GM12878 (cell line): ENCODE measurements around the gene KLHL1. TPM values are rescaled to one million over a fixed set of nuclear protein-coding genes. Genes with fewer than 3 reads are reported as not detected.

Experiments
- ATAC-seq: fragments of 200-7000 bp; cut with Tn5 transposase; 3 replicates; pipeline ENCODE4 v1.9.1; 2020; ENCODE audit warnings: mild to moderate bottlenecking, moderate library complexity
- BruUV-seq: library from RNA; stranded (reverse); fragments of 400-500 nt; replicated peaks from 2 replicates; lab custom pipeline; 2021; lab: Mats Ljungman, UMichigan
- CTCF ChIA-PET: fragments of 300-600 bp; sonication (Branson Sonifier 250); formaldehyde crosslinking; extraction: SDS; loops from one replicate; lab custom pipeline; 2021; ENCODE audit warnings: inconsistent platforms; lab: Yijun Ruan, JAX
- POLR2A ChIA-PET: fragments of 350-600 bp; formaldehyde crosslinking; extraction: SDS; loops from one replicate; lab custom pipeline; 2021; ENCODE audit warnings: inconsistent platforms; lab: Charles Lee
- RAD21 ChIA-PET: fragments of 300-600 bp; sonication (Branson Sonifier 250); formaldehyde crosslinking; loops from one replicate; lab custom pipeline; 2023; ENCODE audit warnings: antibody characterized with exemption; ENCODE audit not compliant: unreplicated experiment; lab: Charles Lee
- SMC1A ChIA-PET: fragments of 300-600 bp; sonication (Branson Sonifier 250); formaldehyde crosslinking; loops from one replicate; lab custom pipeline; 2023; ENCODE audit not compliant: unreplicated experiment, uncharacterized antibody; lab: Charles Lee
- DNase-seq: peaks from one replicate; pipeline ENCODE4 v3.0.0-alpha.2; 2011; ENCODE audit warnings: low read depth, low spot score
- FAIRE-seq: peaks from 3 replicates; lab custom pipeline; 2011; peaks lifted over from hg19 to GRCh38; lab: Jason Lieb, UNC
- H2AFZ ChIP-seq: 2 replicates; pipeline ENCODE4 v1.6.0; 2011; ENCODE audit warnings: low read depth, low read length, control low read depth; ENCODE audit not compliant: control insufficient read depth
- H3K27ac ChIP-seq: 2 replicates; pipeline ENCODE4 v1.5.1; 2011; ENCODE audit warnings: control low read depth; ENCODE audit not compliant: control insufficient read depth, insufficient read depth
- H3K27me3 ChIP-seq, 2 experiments: replicated peaks in 1 of 2; 2 replicates each; pipeline versions ENCODE4 v1.6.0 to v1.6.1; 2011; ENCODE audit warnings: low read length in 1 of 2; ENCODE audit not compliant: control insufficient read depth in 2 of 2, insufficient read depth in 2 of 2
- H3K36me3 ChIP-seq, 2 experiments: 2 replicates each; pipeline ENCODE4 v1.5.1; 2011; ENCODE audit warnings: low read length in 1 of 2; ENCODE audit not compliant: control insufficient read depth in 2 of 2, insufficient read depth in 2 of 2
- H3K4me1 ChIP-seq: 2 replicates; pipeline ENCODE4 v1.6.1; 2011; ENCODE audit warnings: mild to moderate bottlenecking, low read length, moderate library complexity, mixed read lengths; ENCODE audit not compliant: control insufficient read depth, insufficient read depth
- H3K4me2 ChIP-seq: 2 replicates; pipeline ENCODE4 v1.6.0; 2011; ENCODE audit warnings: control low read depth; ENCODE audit not compliant: control insufficient read depth, insufficient read depth
- H3K4me3 ChIP-seq: fragments of 200-600 bp; sonication (generic); 2 replicates; pipeline ENCODE4 v1.5.1; 2016
- H3K79me2 ChIP-seq: 2 replicates; pipeline ENCODE4 v1.6.0; 2011; ENCODE audit warnings: low read length; ENCODE audit not compliant: control insufficient read depth, insufficient read depth
- H3K9ac ChIP-seq: 2 replicates; pipeline ENCODE4 v1.8.0; 2011; ENCODE audit warnings: low read length, control low read depth, mixed read lengths; ENCODE audit not compliant: control insufficient read depth, insufficient read depth
- H3K9me3 ChIP-seq: replicated peaks from 3 replicates; pipeline ENCODE4 v1.5.1; 2011; ENCODE audit warnings: mild to moderate bottlenecking, low read length; ENCODE audit not compliant: control insufficient read depth, insufficient read depth
- H4K20me1 ChIP-seq: 2 replicates; pipeline ENCODE4 v1.6.0; 2011; ENCODE audit not compliant: control insufficient read depth, insufficient read depth
- ATF7 ChIP-seq: fragments of 450-650 bp; IDR thresholded peaks from 2 replicates; pipeline ENCODE4 v1.6.1; 2016; ENCODE audit warnings: low read depth, mild to moderate bottlenecking
- CBX3 ChIP-seq: fragments of 200-600 bp; sonication (generic); IDR thresholded peaks from 2 replicates; pipeline ENCODE4 v1.6.1; 2016; ENCODE audit warnings: low read depth, borderline replicate concordance
- CBX5 ChIP-seq: sonication (generic); IDR thresholded peaks from 2 replicates; pipeline ENCODE4 v1.6.1; 2016; ENCODE audit warnings: low read depth, moderate library complexity, mild to moderate bottlenecking, inconsistent platforms
- DPF2 ChIP-seq: fragments of 450-650 bp; IDR thresholded peaks from 2 replicates; pipeline ENCODE4 v1.6.1; 2017; ENCODE audit warnings: mild to moderate bottlenecking
- KAT2A ChIP-seq: conservative IDR thresholded peaks from 2 replicates; pipeline ENCODE4 v1.6.1; 2011; ENCODE audit warnings: low read depth, low read length; ENCODE audit not compliant: control insufficient read depth
- NFYB ChIP-seq: IDR thresholded peaks from 2 replicates; pipeline ENCODE4 v1.6.1; 2011; ENCODE audit warnings: low read depth, mild to moderate bottlenecking, low read length, improper control_type of control experiment, moderate library complexity; ENCODE audit not compliant: insufficient read depth
- NKRF ChIP-seq: fragments of 450-650 bp; conservative IDR thresholded peaks from 2 replicates; pipeline ENCODE4 v1.6.1; 2017; ENCODE audit warnings: mild to moderate bottlenecking, moderate library complexity
- NRF1 ChIP-seq: conservative IDR thresholded peaks from 2 replicates; pipeline ENCODE4 v1.6.1; 2011; ENCODE audit warnings: mild to moderate bottlenecking, low read depth, low read length, improper control_type of control experiment
- POLR2A ChIP-seq: IDR thresholded peaks from 2 replicates; pipeline ENCODE4 v1.6.1; 2011; ENCODE audit warnings: low read depth, mild to moderate bottlenecking, low read length
- PRDM15 ChIP-seq: fragments of 450-650 bp; formaldehyde crosslinking; IDR thresholded peaks from 2 replicates; pipeline ENCODE4 v1.4.0; 2020; ENCODE audit warnings: mild to moderate bottlenecking, moderate library complexity
- RAD21 ChIP-seq: IDR thresholded peaks from 2 replicates; pipeline ENCODE4 v1.6.1; 2011; ENCODE audit warnings: mild to moderate bottlenecking, low read depth, low read length, moderate library complexity; ENCODE audit not compliant: insufficient read depth
- RCOR1 ChIP-seq: conservative IDR thresholded peaks from 2 replicates; pipeline ENCODE4 v1.6.1; 2012; ENCODE audit warnings: low read depth, low read length, improper control_type of control experiment
- WGBS: methylation state at CpG from one replicate; pipeline ENCODE4 v1.1.6; 2016; ENCODE audit warnings: low lambda C conversion rate; ENCODE audit not compliant: insufficient replicate concordance, insufficient coverage; ENCODE audit errors: missing lambda C conversion rate; 5-methylcytosine and 5-hydroxymethylcytosine counted together
- in situ Hi-C: fragments of 300-500 bp; cut with MboI; formaldehyde crosslinking; loops from 9 replicates; pipeline ENCODE4 v1.14.3; 2018; ENCODE audit warnings: mixed read lengths
- intact Hi-C: fragments of 100-400 bp; cut with micrococcal nuclease; formaldehyde crosslinking; loops from one replicate; pipeline ENCODE4 v1.14.2; 2022; ENCODE audit not compliant: unreplicated experiment
- polyA plus RNA-seq, 11 experiments: library from polyadenylated mRNA; depleted of rRNA in 4 of 11; unstranded in 6 of 11; stranded (reverse) in 5 of 11; fragments of >200 nt; fragmentation: Nextera tagmentation in 4 of 11; fragmentation: Illumina TruSeq in 1 of 11; extraction: Ambion mirVana in 4 of 11; extraction: Trizol in 1 of 11; gene quantifications; 1 replicate in 1 of 11; 2 replicates in 10 of 11; pipeline versions ENCODE4 v1.2.1 to v1.2.3, GENCODE V29; 2011 to 2016; ENCODE audit warnings: inconsistent platforms in 2 of 11, missing spikeins in 2 of 11, low read depth in 1 of 11
- total RNA-seq, 4 experiments: library from RNA; depleted of rRNA in 3 of 4; stranded (reverse); fragments of >200 nt in 3 of 4; fragmentation: Illumina TruSeq in 1 of 4; extraction: Trizol in 1 of 4; gene quantifications; 2 replicates each; pipeline versions ENCODE4 v1.2.1 to v1.2.3, GENCODE V29; 2013 to 2021

Gene KLHL1
- total and polyA plus RNA-seq, 10 of the 15 experiments (the other 5 are each of a cell fraction or from before 2014, with no cell fraction given), result 0.02 to 0.13 (median 0.05) TPM; not detected in 2

GRCh38 chr13:70023516-70023915 lies 84.7 kb downstream of the KLHL1 start:
- WGBS, result 15% methylated on average over 2 of the region's 2 CpGs
- no peaks in the 10 kb centered on the region for H3K9me3 ChIP-seq
- H3K4me1 ChIP-seq, result no peaks in the 10 kb centered on the region
- no TSS peak for BruUV-seq
- no peak overlapping the region for H3K9ac ChIP-seq
- RAD21 ChIA-PET, result no interaction called here
- in situ Hi-C loops (no loop called here), intact Hi-C loops (no loop called here)
- FAIRE-seq (no peak), DNase-seq (no peak), ATAC-seq (no peak)
- H4K20me1 ChIP-seq, result no peaks in the 10 kb centered on the region
- TF ChIP-seq POLR2A (no peak), PRDM15 (no peak), NKRF (no peak), RCOR1 (no peak), CBX5 (no peak), KAT2A (no peak), RAD21 (no peak), DPF2 (no peak), ATF7 (no peak), NFYB (no peak), NRF1 (no peak), CBX3 (no peak)
- CTCF ChIA-PET, result no interaction called here
- no peak overlapping the region for H3K4me2 ChIP-seq
- H3K27ac ChIP-seq, result no peak overlapping the region
- no peak overlapping the region for H3K4me3 ChIP-seq
- no peaks in the 10 kb centered on the region for H3K79me2 ChIP-seq
- H3K36me3 ChIP-seq, result no peaks in the 10 kb centered on the region
- no peaks in the 10 kb centered on the region for H3K27me3 ChIP-seq
- POLR2A ChIA-PET, result no interaction called here
- H2AFZ ChIP-seq, result no peak overlapping the region
- SMC1A ChIA-PET, result no interaction called here
